Heart right ventricle (tissue), 16 donors: ENCODE data around the gene CASP6. TPM values are rescaled to one million over a fixed set of nuclear protein-coding genes. Genes with fewer than 3 reads are reported as not detected.

ENCODE experiments used
- ATAC-seq, 8 donors: fragments of 200-7000 bp; cut with Tn5 transposase; one replicate each; pipeline ENCODE4 v1.9.1; 2020; ENCODE audit warnings: mild to moderate bottlenecking in 8 of 8, moderate library complexity in 8 of 8, moderate number of reproducible peaks in 1 of 8
- DNase-seq, 2 donors: peaks; one replicate each; pipeline ENCODE4 v3.0.0-alpha.2; 2020
- H3K27ac ChIP-seq, 10 donors: fragments of 200-600 bp; sonication (generic) in 2 of 10; one replicate each; pipeline versions ENCODE4 v1.5.0 to v1.8.0; 2020 to 2022; ENCODE audit warnings: mild to moderate bottlenecking in 3 of 10
- H3K27me3 ChIP-seq, 7 donors: fragments of 200-600 bp; one replicate each; pipeline ENCODE4 v1.8.0; 2021 to 2022; ENCODE audit warnings: mild to moderate bottlenecking in 2 of 7
- H3K36me3 ChIP-seq, 9 donors: fragments of 200-600 bp; sonication (generic) in 1 of 9; one replicate each; pipeline versions ENCODE4 v1.5.0 to v1.8.0; 2020 to 2022; ENCODE audit warnings: mild to moderate bottlenecking in 2 of 9
- H3K4me1 ChIP-seq, 9 donors: fragments of 200-600 bp; sonication (generic) in 1 of 9; one replicate each; pipeline versions ENCODE4 v1.5.0 to v1.8.0; 2020 to 2022; ENCODE audit warnings: mild to moderate bottlenecking in 4 of 9
- H3K4me3 ChIP-seq, 10 donors: fragments of 200-600 bp; sonication (generic) in 2 of 10; one replicate each; pipeline versions ENCODE4 v1.5.0 to v1.8.0; 2020 to 2022; ENCODE audit warnings: mild to moderate bottlenecking in 7 of 10, moderate library complexity in 2 of 10
- H3K9me3 ChIP-seq, 11 donors: fragments of 200-600 bp in 10 of 11; sonication (generic) in 2 of 11; one replicate each; pipeline versions ENCODE4 v1.5.0 to v1.8.0; 2013 to 2022; ENCODE audit warnings: mild to moderate bottlenecking in 2 of 11, control low read depth in 1 of 11, moderate library complexity in 1 of 11
- CTCF ChIP-seq, 9 donors: fragments of 200-600 bp; sonication (generic) in 2 of 9; IDR thresholded peaks; one replicate each; pipeline versions ENCODE4 v1.5.0 to v1.8.0; 2021 to 2022; ENCODE audit warnings: antibody characterized with exemption in 9 of 9, mild to moderate bottlenecking in 5 of 9, moderate library complexity in 1 of 9
- WGBS, 2 donors: extraction: QIAGEN DNeasy Blood & Tissue Kit; methylation state at CpG; one replicate each; pipeline ENCODE4 v1.1.7; 2013; ENCODE audit warnings: inconsistent platforms in 1 of 2; 5-methylcytosine and 5-hydroxymethylcytosine counted together
- intact Hi-C, 10 donors: fragments of 100-400 bp; cut with DNase I; formaldehyde crosslinking; loops; one replicate each; pipeline versions ENCODE4 v1.11.1 to v1.14.2; 2022
- polyA plus RNA-seq, 2 donors: library from polyadenylated mRNA; stranded (reverse); fragments of 200-250 nt; gene quantifications; one replicate each; pipeline ENCODE4 v1.2.3, GENCODE V29; 2013
- total RNA-seq, 10 donors: library from RNA; stranded (reverse); fragmentation: NEBNext Ultra II Directional in 3 of 10; extraction: Animal tissue kit (Norgen Biotek cat#: 25700) in 3 of 10; gene quantifications; one replicate each; pipeline versions ENCODE4 v1.2.1 to v1.2.4, GENCODE V29; 2021 to 2023
- donor health status: Arrhythmogenic right ventricular cardiomyopathy.
- donor health status: ischemic (EF 13 %, LVEDD 7.1; RV severe dilation, severe dysfunction).
- donor health status: healthy with polysubstance abuse.
- donor health status: DM: no; HTN: yes; CAD: no.
- donor health status: DM: no; HTN: no; CAD: no.
- donor health status: ischemic (EF 25% LVEDD 6.9; RV normal size, moderate dysfunction).
- donor health status: ischemic (EF 25% LVEDD 5.7; RV mildly dilated, moderate dysfunction).
- donor health status: healthy.
- donor health status: DM: yes; HTN: yes; CAD: no.
- donor health status: Ischemic cardiomyopathy.
- donor health status: ischemic (EF 35%, LVEDD 5.7; RV mildly dilated, moderate dysfunction).
- donor health status: nonischemic (EF 11% LVEDD 7.7; RV severe dilation, severe dysfunction).
- donor health status: DM: yes; HTN: yes; CAD: no.
- donor health status: PGD.
- donor health status: ischemic (EF 29% LVEDD 5.4; RV normal size, mild dysfunction).
- donor health status: nonischemic (EF 23%, LVEDD 6.1; RV moderate dilation, normal function).

CASP6 gene
- total and polyA plus RNA-seq, 12 donors = 3.0 to 10.2 (median 6.2) TPM

GRCh38 chr4:109730619-109731545, 27.6 kb upstream of the CASP6 start:
- peak overlapping the region; percentile 28 to 92 (median 83) for H3K27ac ChIP-seq
- TF ChIP-seq CTCF (IDR thresholded peaks at IDR 0.05) = peak in 1 of 9 donors; percentile 12
- ATAC-seq (no peak), DNase-seq (no peak)
- 54 to 55% methylated on average over 21 of the region's 21 CpGs for WGBS, 2 donors
- intact Hi-C loops = loop anchor here in 4 of 10 donors (5.0 to 10.0 kb wide), 3 partner anchors 71 to 296 kb away; partner anchors contain the start of genes CFI (in 2 of the 4), GAR1 (in 2 of the 4) and SEC24B (in 1 of the 4)
- H3K36me3 ChIP-seq = peaks cover 0 to 4% (median 0%) of the 10 kb centered on the region in 9 donors
- H3K9me3 ChIP-seq = no peaks in the 10 kb centered on the region
- H3K4me3 ChIP-seq = peak overlapping the region; percentile 72 to 100 (median 92)
- H3K4me1 ChIP-seq = peaks cover 0 to 24% (median 14%) of the 10 kb centered on the region in 9 donors
- H3K27me3 ChIP-seq = no peaks in the 10 kb centered on the region

- peaks cover 0 to 4% (median 0%) of the 10 kb centered on the region in 9 donors for H3K36me3 ChIP-seq
- intact Hi-C loops = loop anchor here in 5 of 10 donors (5.0 to 10.0 kb wide), 3 partner anchors 72 to 295 kb away; partner anchors contain the start of genes CFI (in 2 of the 5), GAR1 (in 2 of the 5) and SEC24B (in 2 of the 5)
- TF ChIP-seq CTCF (IDR thresholded peaks at IDR 0.05) = no peak
- H3K4me3 ChIP-seq = peak within 1 kb of the TSS; percentile 72 to 100 (median 92)
- DNase-seq (peak; percentile 46 to 67), ATAC-seq (peak; percentile 93 to 98 (median 96))
- 0% methylated on average over 67 to 83 of the region's 83 CpGs for WGBS, 2 donors
- peaks cover 0 to 24% (median 14%) of the 10 kb centered on the region in 9 donors for H3K4me1 ChIP-seq
- no peaks in the 10 kb centered on the region for H3K9me3 ChIP-seq
- H3K27me3 ChIP-seq = no peaks in the 10 kb centered on the region
- peak within 1 kb of the TSS; percentile 28 to 92 (median 83) for H3K27ac ChIP-seq
Measured at GRCh38 chr4:109729718-109730618, 26.7 kb upstream of the CASP6 start, which contains the start of gene PLA2G12A. PLA2G12A (minus strand) TSS chr4:109730070; CDS start chr4:109729809, 261 bp downstream.

GRCh38 chr4:109729117-109729717, 26.0 kb upstream of the CASP6 start:
- DNase-seq (peak in 1 of 2 donors; percentile 4), ATAC-seq (peak in 7 of 8 donors; percentile 13 to 54 (median 18))
- 2 to 3% methylated on average over 25 of the region's 25 CpGs for WGBS, 2 donors
- no peaks in the 10 kb centered on the region for H3K9me3 ChIP-seq
- H3K4me3 ChIP-seq = peak overlapping the region; percentile 72 to 100 (median 92)
- peaks cover 0 to 24% (median 14%) of the 10 kb centered on the region in 9 donors for H3K4me1 ChIP-seq
- intact Hi-C loops = loop anchor here in 1 of 10 donors (10.0 kb wide), 1 partner anchor 294 kb away; the partner anchor contains the start of gene SEC24B
- H3K27me3 ChIP-seq = no peaks in the 10 kb centered on the region
- no peak for TF ChIP-seq CTCF (IDR thresholded peaks at IDR 0.05)
- H3K27ac ChIP-seq = peak overlapping the region in 9 of 10 donors; percentile 70 to 92 (median 83)
- peaks cover 0 to 4% (median 0%) of the 10 kb centered on the region in 9 donors for H3K36me3 ChIP-seq
